Activated T-helper 1 cell treated with anti-CD3 and anti-CD28 coated beads, Interleukin-12 subunit alpha, Interleukin-12 subunit beta, Interleukin-2, Interleukin-4 antibody, amounts not matched to agents 30 ng/mL and 10 ng/mL and 1 ng/mL, durations not matched to agents 14 hours and 24 hours and 36 hours (primary cell): ENCODE results near the gene RSRC1. TPM values are rescaled to one million over a fixed set of nuclear protein-coding genes. Genes with fewer than 3 reads are reported as not detected.
"Not testable (repeated sequence)": the region's sequence is repeated elsewhere in the genome, so short reads cannot be mapped to it uniquely, and the experiment has no call there.

Source experiments
- DNase-seq: peaks from one replicate; pipeline ENCODE4 v3.0.0; 2021; ENCODE audit warnings: low spot score
- H3K27ac Mint-ChIP-seq: one replicate; pipeline ENCODE4 v1.8.0; 2021; ENCODE audit warnings: mild to moderate bottlenecking, mixed read lengths
- H3K27me3 Mint-ChIP-seq: one replicate; pipeline ENCODE4 v1.8.0; 2022; ENCODE audit warnings: mild to moderate bottlenecking, moderate library complexity, mixed read lengths; ENCODE audit not compliant: insufficient read depth
- H3K36me3 Mint-ChIP-seq: one replicate; pipeline ENCODE4 v1.8.0; 2021; ENCODE audit warnings: low read depth, mixed read lengths
- H3K4me1 Mint-ChIP-seq: one replicate; pipeline ENCODE4 v1.8.0; 2021; ENCODE audit warnings: low read depth, mixed read lengths
- H3K4me3 Mint-ChIP-seq: one replicate; pipeline ENCODE4 v1.8.0; 2021; ENCODE audit warnings: mild to moderate bottlenecking, moderate library complexity, mixed read lengths
- H3K9me3 Mint-ChIP-seq: one replicate; pipeline ENCODE4 v1.8.0; 2021; ENCODE audit warnings: mixed read lengths
- intact Hi-C: fragments of 100-400 bp; cut with micrococcal nuclease; formaldehyde crosslinking; loops from one replicate; pipeline ENCODE4 v1.15.1; 2024
- total RNA-seq: library from RNA; stranded (reverse); gene quantifications from 2 replicates; pipeline ENCODE4 v1.2.3, GENCODE V29; 2022

RSRC1 gene
- total RNA-seq, 1 donor from 2014 or later, result 41.8 TPM

DNA sequence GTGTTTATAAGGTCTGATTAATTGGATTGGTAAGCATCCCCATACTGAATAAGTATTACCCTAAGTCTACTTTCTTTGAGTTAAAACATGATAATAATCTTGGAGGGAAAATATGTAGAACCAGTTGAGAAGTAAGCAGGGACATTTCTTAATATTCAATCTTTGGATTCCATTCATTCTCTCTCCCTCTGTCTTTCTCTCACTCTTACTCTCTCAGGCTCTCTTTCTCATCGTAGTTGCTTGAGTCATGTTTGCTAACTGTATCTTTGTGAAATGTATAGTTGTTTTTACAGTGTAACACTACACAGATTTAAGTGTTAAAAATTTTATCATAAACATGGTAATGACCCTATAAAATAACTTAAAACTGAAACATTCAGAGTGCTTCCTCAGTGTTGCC lies 163.8 kb downstream of the RSRC1 start:
- intact Hi-C loops, result no loop called here
- no peak overlapping the region for H3K27ac Mint-ChIP-seq
- no peaks in the 10 kb centered on the region for H3K27me3 Mint-ChIP-seq
- DNase-seq, result no peak
- H3K4me1 Mint-ChIP-seq, result no peaks in the 10 kb centered on the region
- peaks cover 3% of the 10 kb centered on the region for H3K36me3 Mint-ChIP-seq
- no peak overlapping the region for H3K4me3 Mint-ChIP-seq
- H3K9me3 Mint-ChIP-seq, result no peaks in the 10 kb centered on the region

DNA sequence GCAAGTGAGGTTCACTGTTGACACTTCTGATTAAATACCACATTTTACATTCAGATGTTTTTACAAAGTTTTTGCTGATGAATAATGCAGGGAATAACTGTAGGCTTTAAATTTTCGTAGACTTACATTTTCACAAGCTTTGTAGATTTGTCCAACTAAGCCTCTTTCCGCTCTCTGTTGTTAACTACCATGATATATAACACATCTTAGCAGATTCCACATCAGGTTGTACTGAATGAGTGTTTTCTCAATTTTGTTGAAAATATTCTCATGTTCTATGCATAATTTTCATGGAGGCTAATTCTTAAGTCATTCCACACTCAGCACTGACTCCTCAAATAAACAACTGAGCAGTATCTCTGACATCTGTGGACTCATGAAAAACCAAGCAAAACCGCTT lies 168.3 kb downstream of the RSRC1 start:
- no peaks in the 10 kb centered on the region for H3K4me1 Mint-ChIP-seq
- H3K27me3 Mint-ChIP-seq, result no peaks in the 10 kb centered on the region
- H3K9me3 Mint-ChIP-seq, result no peaks in the 10 kb centered on the region
- DNase-seq, result no peak
- intact Hi-C loops, result no loop called here
- peaks cover 3% of the 10 kb centered on the region for H3K36me3 Mint-ChIP-seq
- no peak overlapping the region for H3K27ac Mint-ChIP-seq
- no peak overlapping the region for H3K4me3 Mint-ChIP-seq

DNA sequence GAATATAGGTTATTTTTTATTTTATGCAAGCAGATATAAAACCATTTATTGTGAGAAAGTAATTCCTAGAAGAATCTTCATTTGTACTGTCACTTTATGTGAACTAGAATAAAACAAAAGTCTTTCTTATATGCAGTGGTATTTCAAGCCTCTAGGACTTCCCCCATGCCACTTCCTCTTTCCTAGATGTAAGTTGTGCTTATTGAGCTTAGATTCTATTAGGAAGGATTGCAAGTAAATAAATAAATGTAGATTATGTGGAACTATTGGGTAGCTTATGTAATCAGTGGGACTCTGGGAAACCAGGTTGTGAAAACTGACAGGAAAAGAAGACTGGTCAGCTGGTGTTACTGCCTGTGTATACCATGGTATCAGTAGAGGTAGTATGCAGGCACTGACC lies 169.7 kb downstream of the RSRC1 start:
- no peak overlapping the region for H3K4me3 Mint-ChIP-seq
- no peaks in the 10 kb centered on the region for H3K4me1 Mint-ChIP-seq
- no peak for DNase-seq
- H3K27ac Mint-ChIP-seq, result no peak overlapping the region
- H3K9me3 Mint-ChIP-seq, result no peaks in the 10 kb centered on the region
- H3K36me3 Mint-ChIP-seq, result peaks cover 3% of the 10 kb centered on the region
- no peaks in the 10 kb centered on the region for H3K27me3 Mint-ChIP-seq
- intact Hi-C loops, result loop anchor here (10.0 kb wide), 1 partner anchor 55 kb away; no protein-coding TSS in a partner anchor

DNA sequence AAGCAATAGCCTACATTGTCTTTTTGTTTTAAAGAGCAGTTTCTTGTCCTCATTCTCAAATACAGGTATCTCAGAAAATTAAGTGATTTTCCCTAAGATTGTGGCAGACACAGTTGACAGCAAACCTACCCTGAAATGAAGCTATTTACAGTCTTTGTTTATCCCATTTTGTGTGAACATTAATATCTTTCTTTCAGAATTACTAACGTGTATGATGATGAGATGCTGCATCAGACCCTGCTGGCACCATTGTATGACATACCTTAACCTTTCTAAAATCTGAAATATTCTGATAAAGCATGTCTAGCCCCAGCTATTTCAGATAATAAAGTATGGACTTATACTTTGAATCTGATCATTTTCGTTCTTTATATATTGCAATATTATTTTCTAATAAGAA lies 185.9 kb downstream of the RSRC1 start:
- Mint-ChIP-seq H3K27me3 (peaks cover 1% of the 10 kb centered on the region), H3K4me1 (no peaks in the 10 kb centered on the region), H3K27ac (no peak overlapping the region), H3K36me3 (no peaks in the 10 kb centered on the region), H3K9me3 (no peaks in the 10 kb centered on the region), H3K4me3 (no peak overlapping the region)
- no peak for DNase-seq
- intact Hi-C loops, result no loop called here

DNA sequence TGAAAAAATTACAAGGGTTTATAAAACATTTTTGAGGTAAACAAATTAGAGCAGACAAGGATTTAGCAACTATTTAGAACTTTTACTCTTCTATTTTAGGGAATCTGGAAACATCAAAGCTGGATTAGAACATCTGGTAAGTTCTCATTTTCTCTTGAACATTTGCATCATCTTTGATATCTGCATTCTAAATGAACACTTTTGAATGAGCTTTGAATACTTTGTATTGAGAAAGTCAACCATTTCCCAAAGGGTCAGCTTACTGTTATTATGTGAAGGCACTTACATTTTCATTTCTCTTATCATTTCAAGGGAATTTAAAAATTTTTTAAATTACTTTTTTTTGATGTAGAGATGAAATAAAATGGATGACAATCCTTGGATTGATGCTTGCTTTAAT lies 188.1 kb downstream of the RSRC1 start:
- H3K27me3 Mint-ChIP-seq, result peaks cover 1% of the 10 kb centered on the region
- intact Hi-C loops, result no loop called here
- no peak overlapping the region for H3K27ac Mint-ChIP-seq
- no peaks in the 10 kb centered on the region for H3K36me3 Mint-ChIP-seq
- no peak for DNase-seq
- no peaks in the 10 kb centered on the region for H3K9me3 Mint-ChIP-seq
- no peaks in the 10 kb centered on the region for H3K4me1 Mint-ChIP-seq
- H3K4me3 Mint-ChIP-seq, result no peak overlapping the region

DNA sequence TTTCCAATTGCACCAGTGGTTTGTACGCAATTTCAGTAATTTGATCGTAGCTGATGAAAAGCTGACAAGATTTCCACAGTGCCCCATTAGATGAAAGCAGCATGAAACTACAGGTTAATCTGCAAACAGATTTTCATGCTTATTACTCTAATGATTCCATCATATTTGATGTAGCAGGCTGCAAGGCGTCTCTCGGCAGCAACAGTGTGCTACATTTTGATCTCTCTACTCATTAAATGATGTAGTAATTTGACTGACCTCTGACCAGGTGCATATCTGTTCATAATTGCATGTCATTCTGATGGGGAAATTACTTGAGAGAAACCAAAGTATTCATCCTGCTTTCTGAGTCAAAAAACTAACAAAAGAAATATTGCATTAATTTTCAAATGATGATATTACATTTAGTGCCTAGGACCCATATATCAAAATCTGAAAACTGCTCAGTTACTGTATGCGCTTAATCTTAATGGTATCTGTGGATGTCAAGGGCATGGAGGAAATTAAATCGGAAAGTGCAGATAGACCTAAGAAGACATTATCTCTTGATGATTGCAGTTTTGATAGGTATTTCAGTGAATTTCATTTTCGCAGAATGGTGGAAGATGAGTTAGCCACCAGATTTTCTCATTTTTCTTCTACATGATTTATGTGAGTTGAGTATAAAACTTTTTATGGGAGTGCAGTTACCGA lies 198.5 kb downstream of the RSRC1 start:
- DNase-seq, result no peak
- Mint-ChIP-seq H3K27ac (no peak overlapping the region), H3K27me3 (no peaks in the 10 kb centered on the region), H3K36me3 (no peaks in the 10 kb centered on the region), H3K9me3 (no peaks in the 10 kb centered on the region), H3K4me3 (no peak overlapping the region), H3K4me1 (no peaks in the 10 kb centered on the region)
- intact Hi-C loops, result no loop called here

DNA sequence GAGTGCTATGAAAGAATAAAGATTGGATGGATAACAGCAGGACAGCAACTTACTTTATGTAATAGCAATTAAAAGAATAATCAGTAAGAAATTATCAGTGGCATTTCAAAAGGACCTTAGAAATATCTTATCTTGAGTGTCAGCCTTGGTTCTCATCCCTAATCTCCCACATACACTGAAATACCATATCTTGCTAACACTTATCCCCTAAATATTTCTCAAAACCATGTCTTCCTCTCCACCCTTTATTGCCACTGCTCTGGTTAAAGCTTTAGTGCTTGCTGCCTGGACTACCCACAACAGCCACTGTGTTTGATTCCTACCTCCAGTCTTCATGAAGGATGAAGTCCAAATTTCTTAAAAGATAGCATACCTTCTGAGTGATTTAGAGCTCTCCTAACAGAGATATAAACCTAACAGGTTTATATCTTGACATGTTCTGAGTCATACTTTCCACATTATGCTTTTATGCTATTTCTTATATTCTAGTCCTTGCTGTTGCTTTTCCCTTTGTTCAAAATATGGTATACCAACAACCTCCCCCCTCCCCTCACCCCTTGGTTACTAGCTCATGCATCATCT lies 202.8 kb downstream of the RSRC1 start:
- intact Hi-C loops, result loop anchor here (1.0 kb wide), 1 partner anchor 202 kb away; the partner anchor contains the start of gene RSRC1
- Mint-ChIP-seq H3K27me3 (no peaks in the 10 kb centered on the region), H3K4me3 (no peak overlapping the region), H3K36me3 (no peaks in the 10 kb centered on the region), H3K27ac (no peak overlapping the region), H3K4me1 (no peaks in the 10 kb centered on the region), H3K9me3 (no peaks in the 10 kb centered on the region)
- DNase-seq, result no peak

DNA sequence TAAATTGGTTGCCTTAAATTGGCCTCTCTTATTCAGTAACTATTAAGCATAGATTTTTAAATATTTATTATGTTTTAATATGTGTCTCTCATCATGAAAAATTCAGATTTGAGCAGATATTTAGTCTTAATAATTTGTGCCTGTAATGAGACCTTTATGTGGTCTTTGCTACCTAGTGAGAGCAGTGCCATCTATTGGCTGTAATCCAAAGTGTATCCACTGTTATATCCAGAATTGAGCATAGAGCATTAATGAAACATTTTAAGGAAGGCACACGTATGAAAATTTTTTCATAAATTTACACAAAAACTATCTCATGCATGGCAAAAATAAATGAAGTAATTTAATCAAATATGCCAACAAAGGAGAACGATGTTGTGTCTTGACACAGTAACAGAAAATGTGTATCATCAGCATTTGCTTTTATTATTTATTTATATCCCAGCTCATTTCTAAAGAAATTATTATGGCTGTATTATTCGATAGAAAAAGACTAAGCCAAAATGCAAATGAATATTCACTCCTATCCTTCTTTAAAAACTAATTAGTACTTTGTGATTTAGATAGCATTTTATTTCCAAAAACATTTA lies 203.5 kb downstream of the RSRC1 start:
- no peaks in the 10 kb centered on the region for H3K36me3 Mint-ChIP-seq
- DNase-seq, result no peak
- H3K4me1 Mint-ChIP-seq, result no peaks in the 10 kb centered on the region
- intact Hi-C loops, result loop anchor here (1.0 kb wide), 1 partner anchor 203 kb away; the partner anchor contains the start of gene RSRC1
- no peak overlapping the region for H3K27ac Mint-ChIP-seq
- no peaks in the 10 kb centered on the region for H3K9me3 Mint-ChIP-seq
- H3K27me3 Mint-ChIP-seq, result no peaks in the 10 kb centered on the region
- H3K4me3 Mint-ChIP-seq, result no peak overlapping the region

DNA sequence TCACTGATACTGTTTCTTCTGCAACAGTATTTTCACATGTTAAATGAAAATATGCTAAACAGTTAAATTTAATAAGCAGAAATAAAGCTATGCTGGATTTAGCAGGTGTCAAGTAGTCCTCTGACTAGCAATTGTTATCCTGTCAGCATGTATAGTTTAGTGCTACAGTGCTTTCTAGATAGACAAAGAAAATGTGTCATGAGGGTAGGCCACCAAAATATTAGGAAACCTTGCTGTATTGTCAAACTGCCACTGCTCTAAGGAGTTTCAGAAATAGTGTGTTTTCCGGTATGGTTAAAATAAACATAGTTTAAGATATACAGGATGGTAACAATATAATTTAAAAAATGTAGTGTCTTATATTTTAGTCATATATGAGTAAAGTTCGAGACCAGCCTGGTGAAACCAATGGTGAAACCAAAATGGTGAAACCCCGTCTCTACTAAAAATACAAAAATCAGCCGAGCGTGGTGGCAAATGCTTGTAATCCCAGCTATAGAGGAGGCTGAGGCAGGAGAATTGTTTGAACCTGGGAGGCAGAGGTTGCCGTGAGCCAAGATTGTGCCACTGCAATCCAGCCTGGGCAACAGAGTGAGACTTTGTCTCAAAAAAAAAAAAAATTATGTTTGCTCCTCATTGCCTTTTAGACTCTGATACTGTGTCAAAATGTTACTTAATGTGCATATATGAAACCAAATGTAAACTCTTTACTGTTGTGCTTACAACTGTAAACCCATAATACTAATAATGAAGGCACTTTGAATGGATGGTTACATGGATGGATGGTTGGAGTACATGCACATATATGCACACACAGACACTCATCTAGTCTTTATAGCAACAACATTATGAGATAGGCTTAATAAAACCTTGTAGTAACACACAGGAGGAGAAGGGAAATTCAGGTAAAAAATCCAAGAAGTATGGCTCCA lies 204.8 kb downstream of the RSRC1 start:
- Mint-ChIP-seq H3K36me3 (no peaks in the 10 kb centered on the region), H3K4me1 (no peaks in the 10 kb centered on the region), H3K9me3 (no peaks in the 10 kb centered on the region), H3K4me3 (no peak overlapping the region), H3K27me3 (no peaks in the 10 kb centered on the region), H3K27ac (no peak overlapping the region)
- intact Hi-C loops, result no loop called here
- DNase-seq, result no peak

DNA sequence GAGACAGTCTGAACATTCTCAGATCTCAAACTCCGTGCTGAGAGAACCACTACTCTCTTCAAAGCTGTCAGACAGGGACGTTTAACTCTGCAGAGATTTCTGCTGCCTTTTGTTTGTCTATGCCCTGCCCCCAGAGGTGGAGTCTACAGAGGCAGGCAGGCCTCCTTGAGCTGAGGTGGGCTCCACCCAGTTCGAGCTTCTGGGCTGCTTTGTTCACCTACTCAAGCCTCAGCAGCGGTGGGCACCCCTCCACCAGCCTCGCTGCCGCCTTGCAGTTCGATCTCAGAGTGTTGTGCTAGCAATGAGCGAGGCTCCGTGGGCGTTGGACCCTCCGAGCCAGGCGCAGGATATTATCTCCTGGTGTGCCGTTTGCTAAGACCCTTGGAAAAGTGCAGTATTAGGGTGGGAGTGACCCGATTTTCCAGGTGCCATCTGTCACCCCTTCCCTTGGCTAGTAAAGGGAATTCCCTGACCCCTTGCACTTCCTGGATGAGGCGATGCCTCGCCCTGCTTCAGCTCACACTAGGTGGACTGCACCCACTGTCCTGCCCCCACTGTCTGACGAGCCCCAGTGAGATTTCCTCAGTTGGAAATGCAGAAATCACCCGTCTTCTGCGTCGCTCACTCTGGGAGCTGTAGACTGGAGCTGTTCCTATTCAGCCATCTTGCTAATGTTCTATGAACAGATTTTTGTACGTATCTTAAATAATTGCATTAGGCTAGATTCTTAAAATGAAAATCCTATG lies 220.0 kb downstream of the RSRC1 start:
- H3K36me3 Mint-ChIP-seq, H3K9me3 Mint-ChIP-seq, H3K27me3 Mint-ChIP-seq, DNase-seq, H3K27ac Mint-ChIP-seq, intact Hi-C loops, H3K4me1 Mint-ChIP-seq, H3K4me3 Mint-ChIP-seq: not testable (repeated sequence)

DNA sequence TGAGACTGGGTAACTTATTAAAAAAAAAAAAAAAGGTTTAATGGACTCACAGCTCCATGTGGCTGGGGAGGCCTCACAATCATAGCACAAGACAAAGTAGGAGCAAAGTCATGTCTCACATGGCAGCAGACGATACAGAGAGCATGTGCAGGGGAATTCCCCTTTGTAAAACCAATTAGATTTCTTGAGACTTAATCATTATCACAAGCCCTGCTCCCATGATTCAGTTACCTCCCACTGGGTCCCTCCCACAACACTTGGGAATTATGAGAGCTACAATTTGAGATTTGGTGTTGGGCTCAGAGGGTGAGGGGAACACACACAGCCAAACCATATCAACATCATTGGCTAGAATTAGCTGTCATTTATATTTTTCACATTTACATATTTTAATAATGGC lies 221.0 kb downstream of the RSRC1 start:
- Mint-ChIP-seq H3K36me3 (no peaks in the 10 kb centered on the region), H3K9me3 (peaks cover 7% of the 10 kb centered on the region), H3K4me1 (no peaks in the 10 kb centered on the region), H3K27ac (no peak overlapping the region), H3K27me3 (no peaks in the 10 kb centered on the region), H3K4me3 (no peak overlapping the region)
- no peak for DNase-seq
- intact Hi-C loops, result no loop called here

DNA sequence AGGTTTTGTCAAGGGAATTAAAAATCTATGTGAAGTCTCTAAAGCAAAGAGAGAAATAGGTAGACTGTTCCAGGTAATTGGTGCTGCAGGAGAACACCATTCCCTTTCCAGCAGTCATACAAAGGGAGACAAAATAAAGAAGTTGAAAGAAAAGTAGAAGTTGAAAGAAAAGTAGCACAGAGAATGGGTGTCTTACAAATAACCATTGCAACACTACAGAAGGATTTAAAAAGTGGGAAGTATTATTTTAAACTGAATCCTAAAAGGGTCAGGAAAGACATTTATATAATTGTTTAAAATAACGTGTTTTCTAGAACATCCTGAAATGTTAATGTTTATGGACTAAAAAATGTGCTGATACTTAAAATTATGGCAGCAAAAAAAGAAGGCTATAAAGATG lies 223.8 kb downstream of the RSRC1 start:
- Mint-ChIP-seq H3K27me3 (no peaks in the 10 kb centered on the region), H3K4me1 (no peaks in the 10 kb centered on the region), H3K4me3 (no peak overlapping the region)

More for the DNA sequence above, 223.8 kb downstream of the RSRC1 start:
- Mint-ChIP-seq H3K36me3 (no peaks in the 10 kb centered on the region), H3K27ac (no peak overlapping the region), H3K9me3 (no peaks in the 10 kb centered on the region)
- intact Hi-C loops, result no loop called here
- DNase-seq, result no peak
